Neural cell (in vitro differentiated cells): ENCODE measurements around the gene SMARCC2.
"Not testable (repeated sequence)": the region's sequence is repeated elsewhere in the genome, so short reads cannot be mapped to it uniquely, and the experiment has no call there.

Experiments
- EP300 ChIP-seq: fragments of 450-650 bp; conservative IDR thresholded peaks from 2 replicates; pipeline ENCODE4 v1.6.1; 2014; ENCODE audit warnings: antibody characterized with exemption, mild to moderate bottlenecking, moderate library complexity; ENCODE audit not compliant: poor library complexity, severe bottlenecking
- RAD21 ChIP-seq: fragments of 450-650 bp; conservative IDR thresholded peaks from 2 replicates; pipeline ENCODE4 v1.6.1; 2014; ENCODE audit warnings: antibody characterized with exemption, mild to moderate bottlenecking, moderate library complexity
- SMC3 ChIP-seq: fragments of 450-650 bp; conservative IDR thresholded peaks from 2 replicates; pipeline ENCODE4 v1.6.1; 2014; ENCODE audit warnings: antibody characterized with exemption, mild to moderate bottlenecking, moderate library complexity; ENCODE audit not compliant: poor library complexity
- TAF1 ChIP-seq: IDR thresholded peaks from 2 replicates; pipeline ENCODE4 v1.6.1; 2012; ENCODE audit warnings: low read depth
- TF ChIP-seq, protein P1 (sequence below): fragments of 450-650 bp; IDR thresholded peaks from 2 replicates; pipeline ENCODE4 v1.5.1; 2014; ENCODE audit warnings: antibody characterized with exemption, mild to moderate bottlenecking, moderate library complexity; ENCODE audit not compliant: poor library complexity, severe bottlenecking

DNA sequence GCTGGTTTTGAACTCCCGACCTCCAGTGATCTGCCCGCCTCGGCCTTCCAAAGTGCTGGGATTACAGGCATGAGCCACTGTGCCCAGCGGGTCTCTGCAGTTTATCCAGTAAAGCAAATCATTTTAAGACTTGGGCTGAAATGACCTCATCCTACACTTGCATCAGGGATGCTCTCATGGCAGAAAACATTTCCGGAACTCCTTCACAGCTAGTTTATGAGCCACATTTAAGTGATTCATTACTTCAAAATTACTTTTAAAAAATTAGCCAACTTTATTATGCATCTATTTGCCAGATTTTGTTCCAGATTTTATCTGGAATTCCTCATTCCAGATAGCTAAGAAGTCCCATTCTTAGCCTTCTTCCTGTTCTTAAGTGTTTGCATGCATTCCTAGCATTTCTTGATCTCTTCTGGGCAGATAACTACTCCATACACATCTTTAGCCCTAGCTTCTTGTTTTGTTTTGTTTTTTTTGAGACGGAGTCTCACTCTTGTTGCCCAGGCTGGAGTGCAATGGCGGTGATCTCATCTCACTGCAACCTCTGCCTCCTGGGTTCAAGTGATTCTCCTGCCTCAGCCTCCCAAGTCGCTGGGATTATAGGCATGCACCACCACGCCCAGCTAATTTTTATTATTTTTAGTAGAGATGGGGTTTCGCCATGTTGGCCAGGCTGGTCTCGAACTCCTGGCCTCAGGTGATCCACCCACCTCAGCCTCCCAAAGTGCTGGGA is 7.7 kb upstream of the SMARCC2 start:
- TF ChIP-seq TAF1, EP300, RAD21, SMC3: not testable (repeated sequence)
- TF ChIP-seq, protein P1, sequence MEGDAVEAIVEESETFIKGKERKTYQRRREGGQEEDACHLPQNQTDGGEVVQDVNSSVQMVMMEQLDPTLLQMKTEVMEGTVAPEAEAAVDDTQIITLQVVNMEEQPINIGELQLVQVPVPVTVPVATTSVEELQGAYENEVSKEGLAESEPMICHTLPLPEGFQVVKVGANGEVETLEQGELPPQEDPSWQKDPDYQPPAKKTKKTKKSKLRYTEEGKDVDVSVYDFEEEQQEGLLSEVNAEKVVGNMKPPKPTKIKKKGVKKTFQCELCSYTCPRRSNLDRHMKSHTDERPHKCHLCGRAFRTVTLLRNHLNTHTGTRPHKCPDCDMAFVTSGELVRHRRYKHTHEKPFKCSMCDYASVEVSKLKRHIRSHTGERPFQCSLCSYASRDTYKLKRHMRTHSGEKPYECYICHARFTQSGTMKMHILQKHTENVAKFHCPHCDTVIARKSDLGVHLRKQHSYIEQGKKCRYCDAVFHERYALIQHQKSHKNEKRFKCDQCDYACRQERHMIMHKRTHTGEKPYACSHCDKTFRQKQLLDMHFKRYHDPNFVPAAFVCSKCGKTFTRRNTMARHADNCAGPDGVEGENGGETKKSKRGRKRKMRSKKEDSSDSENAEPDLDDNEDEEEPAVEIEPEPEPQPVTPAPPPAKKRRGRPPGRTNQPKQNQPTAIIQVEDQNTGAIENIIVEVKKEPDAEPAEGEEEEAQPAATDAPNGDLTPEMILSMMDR, result not testable (repeated sequence)
